Measurements from ENCODE around the gene MAGI1. TPM values are rescaled to one million over a fixed set of nuclear protein-coding genes. Genes with fewer than 3 reads are reported as not detected.

MAGI1 gene
- total RNA-seq, 1 donor from 2014 or later: 5.0 TPM

DNA sequence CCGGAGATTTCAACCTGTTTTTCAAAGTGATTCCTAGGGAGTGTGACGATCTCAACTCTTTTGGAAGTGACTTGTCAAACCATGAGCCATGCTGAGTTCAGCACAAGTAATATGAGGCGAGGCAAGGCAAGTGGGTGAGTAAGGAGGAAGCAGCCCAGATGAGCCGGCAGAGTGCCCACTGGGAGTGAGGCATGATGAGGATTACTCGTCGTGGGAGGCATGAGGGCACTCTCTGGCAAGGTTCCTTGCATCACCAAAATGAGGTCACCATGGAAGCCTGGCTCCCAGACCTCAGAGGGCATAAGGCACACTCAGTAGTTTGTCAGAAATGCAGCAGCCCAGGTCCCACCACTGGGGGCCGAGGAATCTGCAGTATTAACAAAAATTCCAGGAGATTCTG lies 636.1 kb downstream of the MAGI1 start:
- peak; percentile 89 for FAIRE-seq

GRCh38 chr3:65401359-65402305 lies 637.1 kb downstream of the MAGI1 start:
- no peak for TF ChIP-seq CTCF (IDR thresholded peaks at IDR 0.05; ENCODE audit: insufficient read depth, low read length, severe bottlenecking)
- DNase-seq (ENCODE audit: low read depth) (no peak), FAIRE-seq (no peak)
- Histone ChIP-seq H3K36me3 (ENCODE audit: control insufficient read depth, insufficient read depth, low read length) (no peaks in the 10 kb centered on the region), H3K4me3 (ENCODE audit: low read depth, low read length) (no peak overlapping the region), H3K27me3 (ENCODE audit: control insufficient read depth, insufficient read depth, low read length) (no peaks in the 10 kb centered on the region)

More for the DNA sequence above, 636.1 kb downstream of the MAGI1 start:
- peak; percentile 98 for DNase-seq (ENCODE audit: low read depth)
- H3K36me3 ChIP-seq (ENCODE audit: control insufficient read depth, insufficient read depth, low read length): no peaks in the 10 kb centered on the region
- H3K27me3 ChIP-seq (ENCODE audit: control insufficient read depth, insufficient read depth, low read length): no peaks in the 10 kb centered on the region
- no peak for TF ChIP-seq CTCF (IDR thresholded peaks at IDR 0.05; ENCODE audit: insufficient read depth, low read length, severe bottlenecking)
- no peak overlapping the region for H3K4me3 ChIP-seq (ENCODE audit: low read depth, low read length)

DNA sequence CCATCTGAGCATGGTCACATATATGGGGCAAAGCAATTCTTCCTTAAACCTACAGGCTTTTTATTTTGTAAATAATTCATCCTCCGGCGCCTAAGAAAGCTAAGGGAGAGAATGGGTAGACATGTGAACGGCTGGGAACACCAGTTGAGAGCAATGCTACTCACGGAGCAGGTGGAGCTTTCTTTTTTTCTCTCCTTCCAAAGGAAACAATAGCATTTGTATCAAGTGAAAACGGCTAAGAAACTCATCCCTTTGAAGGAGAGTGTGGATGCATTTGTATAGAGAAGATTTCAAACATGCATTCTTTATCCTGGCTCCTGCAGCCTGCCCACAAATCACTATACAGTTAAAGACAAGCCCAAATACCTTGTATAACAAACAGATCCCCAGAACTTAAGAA lies 637.8 kb downstream of the MAGI1 start:
- Histone ChIP-seq H3K4me3 (ENCODE audit: low read depth, low read length) (no peak overlapping the region), H3K36me3 (ENCODE audit: control insufficient read depth, insufficient read depth, low read length) (no peaks in the 10 kb centered on the region), H3K27me3 (ENCODE audit: control insufficient read depth, insufficient read depth, low read length) (no peaks in the 10 kb centered on the region)
- FAIRE-seq: no peak
- no peak for TF ChIP-seq CTCF (IDR thresholded peaks at IDR 0.05; ENCODE audit: insufficient read depth, low read length, severe bottlenecking)
- no peak for DNase-seq (ENCODE audit: low read depth)

GRCh38 chr3:65398953-65399352 lies 639.8 kb downstream of the MAGI1 start:
- H3K36me3 ChIP-seq (ENCODE audit: control insufficient read depth, insufficient read depth, low read length): no peaks in the 10 kb centered on the region
- FAIRE-seq: no peak
- DNase-seq (ENCODE audit: low read depth): peak; percentile 81
- TF ChIP-seq CTCF (IDR thresholded peaks at IDR 0.05; ENCODE audit: insufficient read depth, low read length, severe bottlenecking): no peak
- no peak overlapping the region for H3K4me3 ChIP-seq (ENCODE audit: low read depth, low read length)
- H3K27me3 ChIP-seq (ENCODE audit: control insufficient read depth, insufficient read depth, low read length): no peaks in the 10 kb centered on the region

- no peaks in the 10 kb centered on the region for H3K27me3 ChIP-seq (ENCODE audit: control insufficient read depth, insufficient read depth, low read length)
- no peak for TF ChIP-seq CTCF (IDR thresholded peaks at IDR 0.05; ENCODE audit: insufficient read depth, low read length, severe bottlenecking)
- DNase-seq (ENCODE audit: low read depth) (no peak), FAIRE-seq (no peak)
- no peak overlapping the region for H3K4me3 ChIP-seq (ENCODE audit: low read depth, low read length)
- no peaks in the 10 kb centered on the region for H3K36me3 ChIP-seq (ENCODE audit: control insufficient read depth, insufficient read depth, low read length)
Measured at GRCh38 chr3:65396078-65396477, 642.6 kb downstream of the MAGI1 start.

All from bronchial epithelial cell (primary cell).